RWPE2 (cell line): ENCODE results near the gene CHD6.

ENCODE experiments used
- ATAC-seq: fragments of 200-7000 bp; cut with Tn5 transposase; 3 replicates; pipeline ENCODE4 v1.9.1; 2021; ENCODE audit warnings: low read depth
- DNase-seq: peaks from one replicate; pipeline ENCODE4 v3.0.0-alpha.2; 2020; ENCODE audit warnings: low spot score
- H3K27ac ChIP-seq: fragments of 450-650 bp; 2 replicates; pipeline ENCODE4 v1.5.1; 2017; ENCODE audit warnings: mild to moderate bottlenecking; ENCODE audit not compliant: poor library complexity, severe bottlenecking
- H3K27me3 ChIP-seq: fragments of 250-450 bp; sonication (Bioruptor Pico); 2 replicates; pipeline ENCODE4 v1.5.1; 2021; ENCODE audit warnings: mild to moderate bottlenecking, moderate library complexity; ENCODE audit not compliant: insufficient read depth, poor library complexity, severe bottlenecking
- H3K36me3 ChIP-seq: fragments of 250-450 bp; sonication (Bioruptor Pico); 2 replicates; pipeline ENCODE4 v1.5.1; 2020; ENCODE audit warnings: low read depth, mild to moderate bottlenecking, moderate library complexity
- H3K4me1 ChIP-seq: fragments of 250-450 bp; sonication (Bioruptor Pico); 2 replicates; pipeline ENCODE4 v1.5.1; 2021; ENCODE audit warnings: mild to moderate bottlenecking, moderate library complexity; ENCODE audit not compliant: insufficient read depth, poor library complexity, severe bottlenecking
- H3K4me3 ChIP-seq: fragments of 250-450 bp; sonication (Bioruptor Pico); 2 replicates; pipeline ENCODE4 v1.5.1; 2021; ENCODE audit warnings: mild to moderate bottlenecking, moderate library complexity; ENCODE audit not compliant: severe bottlenecking
- H3K9me3 ChIP-seq: fragments of 250-450 bp; sonication (Bioruptor Pico); 2 replicates; pipeline ENCODE4 v1.5.1; 2021; ENCODE audit warnings: mild to moderate bottlenecking, moderate library complexity; ENCODE audit not compliant: severe bottlenecking
- CTCF ChIP-seq: fragments of 450-650 bp; IDR thresholded peaks from one replicate; pipeline ENCODE4 v1.5.1; 2017; ENCODE audit warnings: mild to moderate bottlenecking, moderate library complexity; ENCODE audit not compliant: poor library complexity, severe bottlenecking

The CHD6 gene

GRCh38 chr20:41630846-41631245, 12.7 kb upstream of the CHD6 start:
- no peaks in the 10 kb centered on the region for H3K36me3 ChIP-seq
- TF ChIP-seq CTCF: no peak
- H3K27me3 ChIP-seq: peaks cover 2% of the 10 kb centered on the region
- H3K4me1 ChIP-seq: no peaks in the 10 kb centered on the region
- H3K27ac ChIP-seq: no peak overlapping the region
- ATAC-seq (no peak), DNase-seq (no peak)
- H3K4me3 ChIP-seq: no peak overlapping the region
- H3K9me3 ChIP-seq: no peaks in the 10 kb centered on the region

DNA sequence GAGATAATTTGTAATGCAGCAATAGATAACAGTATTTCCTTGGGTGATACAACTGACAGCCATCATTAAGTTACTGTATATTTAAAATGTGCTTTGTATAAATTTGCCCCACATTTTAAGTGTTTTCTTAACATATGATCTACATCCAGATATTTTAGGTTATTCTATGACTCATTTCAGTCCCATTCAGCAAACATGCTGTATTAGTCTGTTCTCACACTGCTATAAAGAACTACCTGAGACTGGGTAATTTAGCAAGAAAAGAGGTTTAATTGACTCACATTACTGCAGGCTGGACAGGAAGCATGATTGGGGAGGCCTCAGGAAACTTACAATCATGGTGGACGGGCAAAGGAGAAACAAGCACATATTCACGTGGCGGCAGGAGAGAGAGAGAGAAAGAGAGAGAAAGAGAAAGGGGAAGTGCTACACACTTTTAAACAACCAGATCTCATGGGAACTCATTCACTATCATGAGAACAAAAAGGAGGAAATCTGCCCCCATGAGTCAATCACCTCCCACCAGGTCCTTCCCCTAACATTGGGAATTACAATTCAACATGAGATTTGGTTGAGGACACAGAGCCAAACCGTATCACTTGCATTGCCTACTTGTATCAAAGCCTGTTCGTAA, 9.6 kb upstream of the CHD6 start:
- TF ChIP-seq CTCF: no peak
- H3K36me3 ChIP-seq: no peaks in the 10 kb centered on the region
- H3K9me3 ChIP-seq: no peaks in the 10 kb centered on the region
- H3K27ac ChIP-seq: no peak overlapping the region
- ATAC-seq (no peak), DNase-seq (no peak)
- no peak overlapping the region for H3K4me3 ChIP-seq
- peaks cover 2% of the 10 kb centered on the region for H3K27me3 ChIP-seq
- no peaks in the 10 kb centered on the region for H3K4me1 ChIP-seq

- no peaks in the 10 kb centered on the region for H3K4me1 ChIP-seq
- DNase-seq: no peak
- no peak overlapping the region for H3K4me3 ChIP-seq
- peaks cover 2% of the 10 kb centered on the region for H3K27me3 ChIP-seq
- no peaks in the 10 kb centered on the region for H3K9me3 ChIP-seq
- no peak overlapping the region for H3K27ac ChIP-seq
- H3K36me3 ChIP-seq: no peaks in the 10 kb centered on the region
- TF ChIP-seq CTCF: no peak
- ATAC-seq: peak; percentile 47; the same call in 1 of the 3 replicates
These were observed 8.9 kb upstream of the CHD6 start for GRCh38 chr20:41627001-41627495.

GRCh38 chr20:41623625-41624375, 5.6 kb upstream of the CHD6 start:
- ATAC-seq (no peak), DNase-seq (no peak)
- Histone ChIP-seq H3K36me3 (no peaks in the 10 kb centered on the region), H3K27ac (no peak overlapping the region), H3K27me3 (no peaks in the 10 kb centered on the region), H3K4me3 (no peak overlapping the region), H3K9me3 (no peaks in the 10 kb centered on the region), H3K4me1 (no peaks in the 10 kb centered on the region)
- no peak for TF ChIP-seq CTCF

GRCh38 chr20:41622584-41622983, 4.4 kb upstream of the CHD6 start:
- H3K9me3 ChIP-seq: no peaks in the 10 kb centered on the region
- H3K4me3 ChIP-seq: no peak overlapping the region
- no peak for ATAC-seq
- no peaks in the 10 kb centered on the region for H3K4me1 ChIP-seq
- TF ChIP-seq CTCF: no peak
- H3K27me3 ChIP-seq: no peaks in the 10 kb centered on the region
- H3K27ac ChIP-seq: no peak overlapping the region
- no peaks in the 10 kb centered on the region for H3K36me3 ChIP-seq
- DNase-seq: no peak
